Esophagus squamous epithelium (tissue), 5 donors: ENCODE results near the gene CNBD2. TPM values are rescaled to one million over a fixed set of nuclear protein-coding genes. Genes with fewer than 3 reads are reported as not detected.

Source experiments
- DNase-seq: peaks from one replicate; lab custom pipeline; 2025; lab: John Stamatoyannopoulos, UW
- H3K27ac ChIP-seq, 4 donors: fragments of 200-600 bp; sonication (generic); one replicate each; pipeline ENCODE4 v1.5.1; 2016 to 2019; ENCODE audit warnings: mild to moderate bottlenecking in 1 of 4
- H3K27me3 ChIP-seq, 4 donors: fragments of 200-600 bp; sonication (generic); 1 replicate in 3 of 4; 2 replicates in 1 of 4; pipeline versions ENCODE4 v1.5.1 to v1.6.0; 2017 to 2021; ENCODE audit warnings: antibody characterized with exemption in 1 of 4
- H3K36me3 ChIP-seq, 3 donors: fragments of 200-600 bp; sonication (generic); one replicate each; pipeline ENCODE4 v1.5.1; 2016 to 2019
- H3K4me1 ChIP-seq, 3 donors: fragments of 200-600 bp; sonication (generic); one replicate each; pipeline ENCODE4 v1.5.1; 2017 to 2019
- H3K4me3 ChIP-seq, 4 donors: fragments of 200-600 bp; sonication (generic); 1 replicate in 3 of 4; 2 replicates in 1 of 4; pipeline ENCODE4 v1.5.1; 2016 to 2019; ENCODE audit warnings: mild to moderate bottlenecking in 2 of 4, moderate library complexity in 1 of 4
- H3K9me3 ChIP-seq, 3 donors: fragments of 200-600 bp; sonication (generic); one replicate each; pipeline ENCODE4 v1.5.1; 2016 to 2019
- POLR2A ChIP-seq, 4 donors: fragments of 450-650 bp; IDR thresholded peaks; one replicate each; pipeline ENCODE4 v1.6.1; 2017; ENCODE audit warnings: antibody characterized with exemption in 4 of 4, mild to moderate bottlenecking in 4 of 4, moderate library complexity in 3 of 4
- WGBS, 2 donors: methylation state at CpG; one replicate each; pipeline ENCODE4 v1.1.5; 2018; 5-methylcytosine and 5-hydroxymethylcytosine counted together
- intact Hi-C: fragments of 100-400 bp; cut with DNase I; formaldehyde crosslinking; loops from one replicate; pipeline ENCODE4 v1.15.0; 2022
- total RNA-seq, 4 donors: library from RNA; depleted of rRNA; stranded (reverse); fragments of >200 nt; gene quantifications; one replicate each; pipeline ENCODE4 v1.1.0, GENCODE V29; 2016
- TF ChIP-seq, protein P1 (sequence below), 6 experiments: fragments of 450-650 bp in 4 of 6; fragments of 200-600 bp in 2 of 6; sonication (generic) in 2 of 6; IDR thresholded peaks; one replicate each; pipeline ENCODE4 v1.5.1; 2016 to 2019; ENCODE audit warnings: antibody characterized with exemption in 6 of 6, mild to moderate bottlenecking in 4 of 6, moderate library complexity in 4 of 6
- donor health status: DM: yes; HTN: yes; CAD: no.

Gene CNBD2
- total RNA-seq, 4 donors from 2014 or later = 4.0 to 15.3 (median 4.6) TPM

DNA sequence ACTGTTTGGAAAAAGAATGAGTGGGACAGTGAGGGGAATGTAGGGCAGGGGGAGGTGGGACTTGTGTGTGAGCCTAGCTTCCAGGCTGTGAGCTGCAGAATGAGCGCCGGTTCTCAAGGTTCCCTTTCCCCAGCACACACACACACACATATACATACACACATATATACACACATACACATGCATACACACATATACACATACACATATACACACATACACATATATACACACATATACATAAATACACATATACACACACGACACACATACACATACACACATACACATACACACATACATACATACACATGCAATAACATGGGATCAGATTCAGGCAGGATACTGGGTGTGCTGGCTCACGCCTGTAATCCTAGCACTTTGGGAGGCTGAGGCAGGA is 66.5 kb downstream of the CNBD2 start:
- intact Hi-C loops = no loop called here
- TF ChIP-seq POLR2A (IDR thresholded peaks at IDR 0.05) = no peak
- H3K27me3 ChIP-seq = no peaks in the 10 kb centered on the region
- DNase-seq = no peak
- H3K9me3 ChIP-seq = no peaks in the 10 kb centered on the region
- no peaks in the 10 kb centered on the region for H3K36me3 ChIP-seq
- 90 to 94% methylated on average over 3 to 4 of the region's 4 CpGs for WGBS, 2 donors
- no peak overlapping the region for H3K27ac ChIP-seq
- no peak overlapping the region for H3K4me3 ChIP-seq
- H3K4me1 ChIP-seq = peaks cover 0 to 8% (median 0%) of the 10 kb centered on the region in 3 donors

DNA sequence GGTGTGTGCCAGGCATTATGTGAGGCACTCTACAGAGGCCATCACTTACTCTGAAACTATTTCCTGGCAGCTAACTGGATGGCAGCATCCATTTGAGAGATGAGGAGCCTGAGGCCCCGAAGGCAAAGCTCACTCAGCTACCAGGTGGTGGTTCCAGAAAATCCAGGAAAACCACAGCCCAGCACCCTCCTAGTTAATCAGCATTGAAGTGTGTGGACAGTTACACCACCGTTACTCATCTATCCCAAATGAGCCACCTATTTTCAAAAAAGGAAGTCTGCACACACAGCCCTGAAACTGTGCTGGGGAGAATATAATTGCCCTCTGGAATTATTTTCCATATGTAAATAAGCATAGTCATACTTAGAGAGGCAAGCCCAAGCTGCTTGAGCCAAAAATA is 67.4 kb downstream of the CNBD2 start:
- no peak for TF ChIP-seq POLR2A (IDR thresholded peaks at IDR 0.05)
- TF ChIP-seq, protein P1, sequence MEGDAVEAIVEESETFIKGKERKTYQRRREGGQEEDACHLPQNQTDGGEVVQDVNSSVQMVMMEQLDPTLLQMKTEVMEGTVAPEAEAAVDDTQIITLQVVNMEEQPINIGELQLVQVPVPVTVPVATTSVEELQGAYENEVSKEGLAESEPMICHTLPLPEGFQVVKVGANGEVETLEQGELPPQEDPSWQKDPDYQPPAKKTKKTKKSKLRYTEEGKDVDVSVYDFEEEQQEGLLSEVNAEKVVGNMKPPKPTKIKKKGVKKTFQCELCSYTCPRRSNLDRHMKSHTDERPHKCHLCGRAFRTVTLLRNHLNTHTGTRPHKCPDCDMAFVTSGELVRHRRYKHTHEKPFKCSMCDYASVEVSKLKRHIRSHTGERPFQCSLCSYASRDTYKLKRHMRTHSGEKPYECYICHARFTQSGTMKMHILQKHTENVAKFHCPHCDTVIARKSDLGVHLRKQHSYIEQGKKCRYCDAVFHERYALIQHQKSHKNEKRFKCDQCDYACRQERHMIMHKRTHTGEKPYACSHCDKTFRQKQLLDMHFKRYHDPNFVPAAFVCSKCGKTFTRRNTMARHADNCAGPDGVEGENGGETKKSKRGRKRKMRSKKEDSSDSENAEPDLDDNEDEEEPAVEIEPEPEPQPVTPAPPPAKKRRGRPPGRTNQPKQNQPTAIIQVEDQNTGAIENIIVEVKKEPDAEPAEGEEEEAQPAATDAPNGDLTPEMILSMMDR (IDR thresholded peaks at IDR 0.05) = no peak
- intact Hi-C loops = no loop called here
- Histone ChIP-seq H3K9me3 (no peaks in the 10 kb centered on the region), H3K27ac (no peak overlapping the region), H3K4me3 (no peak overlapping the region), H3K27me3 (no peaks in the 10 kb centered on the region), H3K4me1 (peaks cover 0 to 8% (median 0%) of the 10 kb centered on the region in 3 donors), H3K36me3 (peaks cover 0 to 1% (median 0%) of the 10 kb centered on the region in 3 donors)
- DNase-seq = no peak
- 12 to 43% methylated on average over 2 of the region's 2 CpGs for WGBS, 2 donors

DNA sequence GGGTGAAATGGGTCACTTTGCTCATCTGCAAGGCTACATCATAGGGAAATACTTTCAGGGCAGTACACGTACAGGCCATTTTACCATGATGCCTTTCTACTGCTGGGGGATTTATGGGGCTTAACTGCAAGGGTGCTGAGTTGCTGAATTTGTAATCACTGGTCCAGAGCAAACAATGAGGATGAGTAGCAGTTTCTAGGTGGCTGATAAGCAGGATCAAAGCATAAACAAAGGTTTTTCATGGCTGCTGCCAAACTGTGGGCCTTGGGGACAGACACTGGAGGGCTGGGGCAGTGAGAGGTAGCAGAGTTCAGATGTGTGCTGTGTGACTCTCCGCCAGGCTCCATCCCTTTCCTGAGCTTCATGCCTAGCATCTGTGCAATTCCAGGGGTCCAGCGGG is 68.3 kb downstream of the CNBD2 start:
- DNase-seq = no peak
- intact Hi-C loops = no loop called here
- no peak overlapping the region for H3K4me3 ChIP-seq
- TF ChIP-seq, protein P1 (IDR thresholded peaks at IDR 0.05) = no peak
- no peak for TF ChIP-seq POLR2A (IDR thresholded peaks at IDR 0.05)
- no peaks in the 10 kb centered on the region for H3K9me3 ChIP-seq
- H3K36me3 ChIP-seq = peaks cover 0 to 6% (median 0%) of the 10 kb centered on the region in 3 donors
- H3K4me1 ChIP-seq = peaks cover 0 to 8% (median 0%) of the 10 kb centered on the region in 3 donors
- WGBS, 2 donors = 63 to 89% methylated on average over 2 to 3 of the region's 3 CpGs
- H3K27ac ChIP-seq = no peak overlapping the region
- H3K27me3 ChIP-seq = no peaks in the 10 kb centered on the region

DNA sequence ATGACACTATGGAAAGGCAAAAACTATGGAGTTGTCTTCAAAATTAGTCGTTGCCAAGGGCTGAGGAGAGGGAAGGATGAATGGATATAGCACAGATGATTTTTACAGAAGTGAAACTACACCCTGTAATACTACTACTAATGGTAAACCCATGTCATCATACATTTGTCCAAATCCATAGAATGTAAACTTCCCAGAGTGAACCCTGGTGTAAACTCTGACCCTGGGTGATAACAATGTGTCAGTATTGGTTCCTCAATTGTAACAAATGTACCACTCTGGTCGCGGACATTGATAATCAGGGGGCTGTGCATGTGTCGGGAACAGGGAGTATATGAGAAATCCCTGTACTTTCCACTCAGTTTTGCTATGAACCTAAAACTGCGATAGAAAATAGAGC is 72.2 kb downstream of the CNBD2 start:
- no peak for DNase-seq
- H3K27me3 ChIP-seq = no peaks in the 10 kb centered on the region
- no peak overlapping the region for H3K4me3 ChIP-seq
- H3K9me3 ChIP-seq = no peaks in the 10 kb centered on the region
- no peak overlapping the region for H3K27ac ChIP-seq
- peaks cover 0 to 10% (median 0%) of the 10 kb centered on the region in 3 donors for H3K4me1 ChIP-seq
- WGBS, 2 donors = 70 to 94% methylated on average over 5 of the region's 5 CpGs
- peaks cover 0 to 23% (median 0%) of the 10 kb centered on the region in 3 donors for H3K36me3 ChIP-seq
- intact Hi-C loops = no loop called here
- TF ChIP-seq, protein P1 (IDR thresholded peaks at IDR 0.05) = no peak
- no peak for TF ChIP-seq POLR2A (IDR thresholded peaks at IDR 0.05)

DNA sequence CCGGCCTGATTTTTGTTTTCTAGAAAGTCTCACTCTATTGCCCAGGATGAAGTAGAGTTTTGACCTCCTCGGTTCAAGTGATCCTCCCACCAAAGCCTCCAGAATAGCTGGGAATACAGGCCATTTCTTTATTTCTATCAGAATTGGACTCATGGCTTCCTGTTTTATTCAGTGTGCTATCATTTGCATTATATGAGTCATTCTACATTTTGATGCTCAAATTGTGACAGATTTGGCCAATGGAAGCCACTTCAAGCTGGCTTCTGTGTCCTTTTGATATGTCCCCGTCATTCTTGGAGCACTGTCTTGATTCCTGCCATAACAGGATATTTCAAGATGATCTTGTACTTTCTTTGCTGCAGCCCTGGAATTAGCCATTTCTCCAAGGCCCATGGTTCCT is 75.1 kb downstream of the CNBD2 start:
- H3K27me3 ChIP-seq = no peaks in the 10 kb centered on the region
- peaks cover 6 to 33% (median 10%) of the 10 kb centered on the region in 3 donors for H3K4me1 ChIP-seq
- WGBS, 2 donors = 88 to 93% methylated on average over 3 of the region's 3 CpGs
- no peaks in the 10 kb centered on the region for H3K9me3 ChIP-seq
- H3K36me3 ChIP-seq = peaks cover 0 to 29% (median 0%) of the 10 kb centered on the region in 3 donors
- intact Hi-C loops = no loop called here
- no peak for DNase-seq
- no peak for TF ChIP-seq POLR2A (IDR thresholded peaks at IDR 0.05)
- TF ChIP-seq, protein P1 (IDR thresholded peaks at IDR 0.05) = no peak
- no peak overlapping the region for H3K27ac ChIP-seq
- no peak overlapping the region for H3K4me3 ChIP-seq
